HG03520 (cell line): ENCODE data around the gene CADM1.

ENCODE experiments used
- ATAC-seq: cut with Tn5 transposase; IDR thresholded peaks from one replicate; pipeline ENCODE4 v1.9.1; 2021; ENCODE audit warnings: mild to moderate bottlenecking, moderate library complexity; ENCODE audit not compliant: unreplicated experiment

The CADM1 gene

DNA sequence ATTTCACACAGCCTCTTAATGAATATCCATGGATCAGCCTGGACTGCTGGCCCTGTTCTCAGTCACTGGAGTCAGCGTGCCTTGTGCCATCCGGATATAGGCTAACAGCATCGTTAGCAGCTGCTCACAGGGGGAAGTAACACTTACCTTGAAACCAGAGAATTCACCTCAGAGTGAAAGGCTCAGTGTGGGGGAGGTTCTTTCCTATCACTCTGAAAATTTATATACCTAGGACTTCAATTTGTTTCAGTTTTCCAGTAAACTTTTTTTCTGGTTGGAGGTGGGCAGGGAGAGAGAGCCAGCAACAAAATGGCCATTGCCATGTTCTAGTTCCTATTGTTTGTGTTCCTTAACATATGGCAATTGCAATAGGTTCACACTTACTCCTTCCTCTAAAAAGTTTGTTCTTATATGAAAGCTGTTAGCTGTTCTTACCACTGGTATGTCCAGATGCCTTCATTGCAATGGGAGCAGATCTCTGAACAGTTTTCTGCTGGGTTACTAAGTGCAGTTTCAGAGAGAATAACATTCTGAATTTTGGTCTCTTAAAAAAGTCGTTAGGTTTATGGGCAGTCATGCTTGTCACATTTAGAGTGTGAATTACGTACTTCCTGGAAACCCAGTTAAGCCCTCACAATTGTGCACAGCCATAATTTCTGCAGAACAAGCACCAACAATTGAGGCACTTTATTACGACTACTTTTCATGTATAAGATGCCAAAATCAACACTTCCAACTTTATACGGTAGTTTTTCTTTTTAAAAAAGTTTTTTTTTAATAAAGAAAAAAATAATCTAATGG lies 247.6 kb downstream of the CADM1 start:
- ATAC-seq = peak; percentile 92

DNA sequence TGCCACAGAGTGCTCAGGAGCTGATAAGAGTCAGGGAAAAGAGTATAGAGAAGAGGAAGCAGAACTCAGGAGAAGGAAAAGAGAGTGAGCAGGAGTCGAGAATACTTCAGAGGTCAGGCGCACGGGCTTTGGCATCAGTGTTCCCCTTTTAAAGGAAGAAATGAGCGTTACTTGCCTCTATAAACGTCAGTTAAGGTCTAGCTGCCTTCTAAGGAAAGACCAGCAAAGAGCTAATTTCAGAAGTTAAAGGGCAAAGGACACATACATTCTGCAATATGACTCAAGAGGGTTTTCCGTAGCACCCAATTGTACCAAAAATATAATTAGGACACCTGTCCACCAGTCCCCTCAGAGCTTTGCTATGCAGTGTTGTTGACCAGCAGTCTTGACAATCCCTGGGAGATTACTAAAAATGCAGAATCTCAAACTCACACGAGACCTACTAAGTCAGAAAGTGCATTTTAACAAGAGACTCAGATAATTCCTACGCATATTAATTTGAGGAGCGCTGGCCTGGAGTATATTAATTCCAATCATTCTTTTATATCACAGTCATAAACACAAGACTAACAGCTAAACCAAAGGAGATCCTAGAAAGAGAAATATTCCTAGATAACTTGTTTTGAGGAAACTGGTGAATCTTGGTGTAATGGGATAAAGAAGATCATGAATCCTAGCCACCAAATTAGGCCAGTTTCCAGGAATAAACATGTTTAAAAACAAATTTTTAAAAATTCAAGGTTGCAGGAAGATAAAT lies 249.0 kb downstream of the CADM1 start:
- ATAC-seq = no peak

DNA sequence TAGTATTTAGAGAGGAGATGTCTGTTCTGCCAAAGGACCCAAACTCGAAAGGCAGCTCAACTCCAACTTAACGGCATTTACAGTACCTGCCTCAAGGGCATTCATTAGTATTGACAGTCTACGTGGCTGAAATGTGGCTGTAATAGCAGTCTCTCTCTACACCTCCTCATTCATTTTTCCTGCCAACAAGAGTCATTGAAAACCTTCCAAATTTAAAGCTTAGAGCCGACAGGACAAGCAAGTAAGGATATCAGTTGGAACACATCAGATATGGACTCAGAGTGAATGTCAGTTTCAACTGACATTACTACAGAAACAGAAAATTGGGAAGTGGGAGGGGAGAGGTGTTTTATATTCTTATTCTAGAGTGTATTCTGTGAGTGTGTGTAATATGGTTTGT lies 253.1 kb downstream of the CADM1 start:
- no peak for ATAC-seq

DNA sequence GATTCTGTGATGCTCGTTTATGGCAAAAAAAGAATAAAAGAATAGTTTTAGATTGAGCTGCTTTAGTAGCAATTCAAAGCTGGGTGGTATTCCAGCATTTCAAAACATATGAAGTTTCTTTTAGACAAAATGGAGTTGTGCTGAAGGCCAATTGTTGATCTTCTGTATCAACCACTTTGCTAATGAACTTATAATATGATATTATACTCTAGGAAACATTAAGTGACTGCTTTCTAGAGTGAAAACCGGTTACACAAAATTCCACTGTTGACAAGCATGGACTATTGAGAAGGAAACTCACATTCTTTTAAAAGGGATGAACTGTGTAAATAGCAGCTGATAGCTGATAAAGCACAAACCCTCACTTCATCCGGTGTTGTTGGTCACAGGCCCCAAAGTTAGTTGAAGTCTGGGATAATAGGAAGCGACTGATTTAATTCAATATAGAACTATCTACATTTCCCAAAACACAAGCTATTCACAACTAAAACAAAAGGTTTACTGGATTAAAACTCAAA lies 255.1 kb downstream of the CADM1 start:
- no peak for ATAC-seq

DNA sequence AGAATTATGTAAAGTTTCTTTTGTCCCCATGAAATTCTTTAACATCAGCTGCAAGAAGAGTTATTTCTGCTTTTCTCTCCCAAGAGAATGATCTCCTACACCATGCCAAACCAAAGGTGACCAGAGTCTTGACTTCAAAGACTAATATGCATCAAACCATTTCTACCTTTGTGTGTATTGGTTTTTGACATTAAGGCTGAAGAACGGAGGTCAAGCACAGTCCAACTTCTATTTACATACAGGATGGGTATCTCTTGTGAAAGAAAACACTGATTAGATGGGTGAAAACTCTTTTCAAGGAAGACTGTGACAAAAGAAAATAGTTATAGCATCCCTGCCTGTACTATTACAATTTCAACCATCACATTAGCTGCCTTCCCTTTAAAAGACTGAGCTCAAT lies 256.3 kb downstream of the CADM1 start:
- ATAC-seq = no peak

DNA sequence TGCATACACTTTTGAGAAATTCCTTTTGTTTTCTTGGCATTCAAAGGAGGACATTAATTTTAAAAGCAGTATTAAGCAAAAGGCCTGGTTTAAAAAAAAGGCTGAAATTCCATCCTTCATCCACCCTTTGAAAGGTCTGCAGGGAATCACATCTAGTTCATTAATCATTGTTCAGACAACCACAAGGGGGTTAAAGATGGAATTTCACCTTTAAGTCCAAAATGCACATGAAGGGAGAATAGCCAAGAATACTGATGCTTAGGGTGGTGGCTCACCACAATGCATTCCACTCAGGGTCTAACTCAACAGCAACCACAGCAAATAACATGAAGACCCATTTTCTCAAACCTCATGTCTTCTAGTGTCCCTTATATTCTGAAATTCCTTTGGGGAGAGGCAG lies 256.9 kb downstream of the CADM1 start:
- no peak for ATAC-seq

DNA sequence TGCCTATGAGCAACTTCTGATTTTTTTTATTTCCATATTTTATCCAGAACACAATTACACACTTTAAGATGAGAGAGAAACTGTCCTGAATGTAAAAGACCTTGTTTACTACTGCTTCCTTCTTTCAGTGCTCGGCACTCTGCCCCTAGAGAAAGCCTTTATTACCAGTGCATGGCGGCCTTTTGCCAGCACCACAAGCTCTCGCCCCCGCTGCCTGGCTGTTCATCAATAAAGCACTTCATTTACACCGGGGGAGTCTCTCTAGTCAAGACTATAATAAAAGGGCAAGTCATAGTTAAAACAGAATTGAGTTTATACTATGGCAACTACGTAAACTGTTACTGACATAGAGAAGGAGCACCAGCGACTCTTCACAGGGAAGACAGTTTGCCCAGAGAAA lies 259.5 kb downstream of the CADM1 start:
- no peak for ATAC-seq

DNA sequence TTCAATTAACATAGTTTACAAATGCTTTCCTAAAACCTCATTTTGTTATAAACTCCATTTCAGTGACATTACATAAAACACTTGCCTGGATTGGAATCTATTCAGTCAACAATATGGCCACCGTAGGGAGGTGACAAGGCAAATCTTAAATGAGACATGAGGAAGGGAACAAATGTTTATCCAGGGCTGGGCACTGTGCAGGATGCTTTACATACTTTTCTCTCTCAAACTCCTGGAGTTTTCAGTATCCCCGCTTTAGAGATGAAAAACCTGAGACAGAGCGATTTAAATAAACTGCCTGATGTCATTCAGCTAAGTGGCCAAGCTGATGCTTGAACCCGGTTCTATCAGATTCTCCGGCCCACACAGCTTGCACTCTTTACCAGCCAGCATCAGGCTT lies 259.9 kb downstream of the CADM1 start:
- ATAC-seq = no peak

DNA sequence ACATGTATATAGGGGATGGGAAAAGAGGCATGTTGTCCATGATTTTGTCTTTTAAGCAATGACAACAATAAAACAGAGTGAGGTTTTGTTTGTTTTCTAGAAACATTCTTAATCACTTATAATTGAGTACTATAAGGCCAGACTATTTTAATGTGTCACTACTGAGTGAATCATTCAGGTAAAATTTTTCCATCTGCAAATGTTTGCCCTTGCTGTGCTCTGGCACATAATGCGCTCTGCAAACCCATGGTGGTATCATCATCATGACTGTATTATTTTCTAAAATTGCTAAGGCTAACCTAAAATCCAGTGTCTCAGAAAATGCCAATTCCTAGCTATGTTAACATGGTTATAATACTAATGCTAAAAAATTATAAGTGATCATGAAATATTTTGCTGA lies 261.2 kb downstream of the CADM1 start:
- ATAC-seq = no peak

DNA sequence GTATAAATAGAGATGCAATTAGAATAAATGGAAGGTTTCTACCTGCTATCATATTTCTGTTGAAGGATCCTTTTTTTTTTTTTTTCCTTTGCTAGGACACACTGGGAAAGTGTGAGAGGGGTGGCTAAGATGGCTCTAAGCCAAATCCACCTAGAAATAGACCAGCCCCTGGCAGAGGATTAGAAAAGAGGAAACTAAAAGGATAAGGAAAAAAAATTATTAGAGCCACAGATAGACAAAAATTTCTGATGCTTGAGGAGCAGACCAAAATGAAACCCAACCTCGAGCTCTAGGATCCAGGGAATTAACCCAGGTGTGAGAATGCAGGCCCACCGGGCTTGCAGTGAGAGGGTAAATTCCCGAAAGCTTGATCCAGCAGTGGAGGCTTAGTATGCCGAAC lies 262.3 kb downstream of the CADM1 start:
- ATAC-seq = no peak

DNA sequence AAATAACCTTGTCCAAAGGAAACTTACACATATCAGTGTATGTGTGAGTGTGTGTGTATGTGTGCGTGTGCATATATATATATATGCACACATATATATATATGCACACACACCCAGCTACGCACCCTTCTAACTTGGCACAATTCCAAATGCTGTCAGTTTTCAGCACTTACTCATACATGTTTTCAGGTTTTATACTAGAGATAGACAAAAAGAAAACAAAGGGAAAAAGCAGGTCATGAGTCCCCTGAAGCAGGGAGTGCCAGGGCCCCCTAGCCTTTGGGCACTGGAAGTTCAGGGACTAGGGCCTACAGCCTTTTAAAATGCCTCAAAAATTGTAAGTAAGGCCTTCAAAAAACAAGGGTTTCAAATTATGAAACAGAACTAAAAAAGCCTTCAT lies 265.4 kb downstream of the CADM1 start:
- ATAC-seq = no peak

DNA sequence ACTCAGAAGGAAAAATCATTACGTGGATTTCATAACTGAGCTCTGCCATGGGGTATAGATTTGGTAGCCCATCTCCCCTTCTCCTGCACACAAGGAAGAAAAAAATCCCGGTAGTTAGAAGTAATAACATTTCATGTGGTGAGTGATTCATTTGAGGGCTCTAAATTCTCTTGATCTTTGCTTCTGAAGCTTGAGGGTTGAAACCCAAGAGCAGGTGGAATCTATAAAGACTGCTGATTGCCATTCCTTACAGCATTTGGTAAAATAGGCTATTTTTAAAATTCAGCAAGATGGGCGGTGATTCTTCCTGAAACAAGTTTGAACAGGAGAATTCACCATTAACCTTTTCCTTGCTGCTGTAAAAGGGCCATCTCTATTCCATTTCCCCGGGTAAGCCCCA lies 266.1 kb downstream of the CADM1 start:
- no peak for ATAC-seq

DNA sequence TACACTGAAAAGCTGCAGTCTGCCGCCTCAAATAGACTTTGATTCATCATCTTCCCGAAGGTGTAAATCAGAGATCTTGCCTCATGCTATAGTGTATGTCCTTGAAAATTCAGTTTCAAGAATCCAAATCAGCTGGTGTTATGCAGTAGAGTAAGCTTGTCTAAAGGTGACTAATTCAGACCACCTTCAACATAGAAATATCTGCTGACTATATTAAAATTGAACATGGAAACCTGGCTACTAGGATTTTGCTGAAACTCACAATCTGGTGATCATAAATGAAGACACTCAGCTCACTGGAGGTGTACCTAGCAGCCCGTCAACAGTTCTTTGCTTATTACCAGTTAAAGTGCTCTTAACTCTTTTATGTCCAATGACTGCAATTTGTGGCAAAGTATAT lies 266.6 kb downstream of the CADM1 start:
- no peak for ATAC-seq

DNA sequence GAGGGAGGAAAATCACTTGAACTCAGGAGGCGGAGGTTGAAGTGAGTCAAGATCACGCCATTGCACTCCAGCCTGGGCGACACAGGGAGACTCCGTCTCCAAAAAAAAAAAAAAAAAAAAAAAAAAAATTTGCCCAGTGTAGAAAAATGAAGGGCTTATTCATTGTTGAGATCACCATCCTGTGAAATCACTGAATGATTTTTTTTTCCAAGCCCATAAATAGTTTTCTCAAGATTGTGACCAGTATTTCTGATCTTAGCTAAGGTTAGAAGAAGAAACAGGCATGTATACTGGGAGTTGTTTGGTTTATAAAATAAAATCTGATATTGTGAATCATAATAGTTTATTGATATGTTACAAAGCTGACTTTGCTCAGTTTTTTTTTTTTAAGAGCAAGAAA lies 269.4 kb downstream of the CADM1 start:
- no peak for ATAC-seq

DNA sequence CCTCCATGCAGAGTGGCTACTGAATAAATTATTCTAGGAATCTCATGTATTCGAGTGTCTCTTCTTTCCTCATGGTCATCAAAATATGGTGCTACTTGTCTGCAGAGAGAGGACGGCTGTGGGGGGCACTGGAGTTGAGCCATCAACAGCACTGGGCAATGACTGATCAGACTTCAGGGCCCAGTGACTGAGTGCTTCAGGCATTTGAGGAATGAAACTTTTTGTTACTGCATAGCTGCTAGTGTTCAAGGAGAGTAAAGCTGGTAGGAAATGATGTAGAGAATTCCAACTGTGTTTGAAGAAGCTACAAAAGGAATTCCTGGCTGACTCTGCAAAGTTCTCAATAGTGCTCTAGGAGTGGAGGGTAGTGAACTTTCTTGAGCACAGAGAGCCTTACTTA lies 277.7 kb downstream of the CADM1 start:
- ATAC-seq = no peak

DNA sequence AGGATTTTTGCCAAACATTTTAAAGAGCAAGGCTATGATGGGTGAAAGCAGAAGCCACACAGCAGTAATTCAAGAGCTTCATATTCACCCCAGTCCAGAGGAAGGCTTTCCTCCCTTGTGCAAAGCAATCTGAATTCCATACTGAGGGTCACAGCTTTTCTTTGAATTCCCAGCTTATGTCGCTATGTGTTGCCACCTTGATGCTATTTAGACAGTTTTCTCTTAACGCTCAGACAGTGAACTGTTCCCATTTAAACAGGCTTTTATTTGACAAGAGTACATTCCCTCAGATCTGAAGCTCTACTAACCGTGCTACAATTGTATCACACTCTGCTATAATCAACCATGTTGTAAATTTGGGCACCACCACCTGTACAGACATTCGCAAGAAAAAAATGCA lies 279.7 kb downstream of the CADM1 start:
- ATAC-seq = no peak

DNA sequence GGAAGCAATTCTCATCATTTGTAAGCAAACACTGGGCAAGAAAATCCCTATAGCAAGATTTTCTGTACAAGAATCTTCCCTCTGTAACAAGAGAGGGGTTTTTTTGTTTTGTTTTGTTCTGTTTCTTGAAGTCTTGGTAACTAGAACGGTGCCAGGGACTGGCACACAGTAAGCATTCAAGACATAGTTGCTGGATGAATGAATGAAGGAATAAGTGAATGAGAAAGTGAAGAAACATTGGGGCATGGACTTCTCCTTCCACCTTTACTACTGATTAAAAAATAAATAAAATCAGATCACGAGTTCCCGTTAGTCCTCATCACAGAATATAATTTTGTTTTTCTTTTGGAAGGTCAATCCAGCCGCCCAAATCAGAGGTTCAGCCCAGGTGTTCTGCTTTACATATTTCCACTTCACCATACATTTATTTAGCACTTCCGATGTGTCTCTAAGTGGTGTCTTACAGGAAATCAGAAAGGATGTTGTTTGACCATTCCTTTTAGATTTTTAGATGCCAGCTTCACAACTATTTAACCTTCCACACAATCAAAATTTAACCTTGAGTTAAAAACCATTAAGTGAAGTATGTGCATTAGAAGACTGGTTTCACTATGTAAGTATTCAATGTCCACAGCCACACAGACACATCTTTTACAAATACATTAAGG lies 281.2 kb downstream of the CADM1 start:
- peak; percentile 45 for ATAC-seq

DNA sequence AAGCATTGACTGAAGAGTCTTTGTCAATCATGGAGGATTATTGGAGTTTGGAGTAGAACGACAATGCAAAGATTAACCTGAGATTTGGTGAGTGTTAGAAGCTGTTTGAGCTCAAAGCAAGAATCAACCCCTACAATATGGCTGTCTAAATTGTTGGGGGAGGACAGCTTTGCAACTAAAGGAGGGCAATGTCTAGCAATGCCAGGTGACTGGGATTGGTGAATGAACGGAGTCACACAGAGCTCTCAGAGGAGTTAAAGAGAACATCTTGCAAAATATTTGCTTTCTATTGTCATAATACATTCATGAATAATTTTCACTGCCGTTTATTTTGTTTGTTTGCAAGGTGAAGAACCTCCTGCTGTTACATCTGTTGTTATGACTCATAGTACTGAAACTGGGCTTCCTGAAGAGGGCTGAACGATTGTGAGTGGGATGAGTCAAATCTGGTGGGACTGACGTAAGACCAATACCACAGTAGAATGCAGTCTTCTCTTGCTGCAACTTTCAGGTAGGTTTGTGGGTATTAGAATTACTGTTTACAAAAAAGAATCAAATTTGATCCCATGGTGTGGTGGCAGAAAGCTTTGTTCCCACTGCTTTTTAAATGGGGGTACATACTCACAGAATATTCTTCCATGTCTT lies 281.9 kb downstream of the CADM1 start:
- ATAC-seq = peak; percentile 93

DNA sequence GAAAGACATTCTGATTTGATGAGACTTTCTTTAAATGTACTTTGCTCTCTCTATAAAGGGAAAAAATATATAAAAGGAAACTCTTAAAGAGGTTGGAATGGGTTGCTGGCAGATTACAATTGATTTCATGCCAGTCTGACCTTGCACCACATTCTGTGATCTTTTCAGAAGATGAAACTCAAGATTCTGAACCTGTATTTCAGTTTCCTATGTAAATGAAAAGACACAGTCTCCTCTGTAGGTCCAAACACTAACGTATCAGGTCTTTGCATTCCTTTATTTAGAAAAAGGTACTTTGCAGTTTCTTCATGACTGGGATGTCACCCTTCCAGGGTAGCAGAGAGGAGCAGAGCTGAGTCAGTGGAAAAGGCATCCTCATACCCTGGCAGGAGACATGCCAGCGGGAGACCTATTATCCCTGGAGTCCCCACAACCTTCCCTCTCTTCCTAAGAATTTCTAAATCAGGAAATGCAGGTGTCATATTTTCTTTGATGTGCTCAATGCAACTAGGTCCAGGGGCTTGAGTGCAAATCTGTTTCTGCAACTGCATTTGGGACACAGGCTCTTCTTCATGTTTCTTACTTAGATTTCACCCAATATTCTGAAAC lies 282.6 kb downstream of the CADM1 start:
- ATAC-seq = peak; percentile 38

DNA sequence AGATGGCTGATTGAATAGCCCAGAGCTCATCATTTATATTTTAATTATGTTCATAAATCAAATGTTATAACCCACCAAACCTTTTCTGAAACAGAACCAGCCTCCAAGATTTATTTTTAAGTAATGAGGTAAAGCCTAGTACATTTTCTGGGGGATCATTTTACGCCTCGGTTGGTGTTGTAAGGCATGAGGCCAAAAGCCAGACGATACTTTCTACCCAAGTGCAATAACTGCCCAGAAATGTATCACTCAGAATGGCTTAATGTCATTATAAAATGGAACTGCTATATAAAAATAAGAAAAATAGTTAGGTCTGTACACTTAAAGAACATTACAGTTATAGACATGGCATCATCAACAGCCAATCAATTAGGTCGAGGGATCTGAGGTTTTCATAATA lies 283.3 kb downstream of the CADM1 start:
- ATAC-seq = no peak

DNA sequence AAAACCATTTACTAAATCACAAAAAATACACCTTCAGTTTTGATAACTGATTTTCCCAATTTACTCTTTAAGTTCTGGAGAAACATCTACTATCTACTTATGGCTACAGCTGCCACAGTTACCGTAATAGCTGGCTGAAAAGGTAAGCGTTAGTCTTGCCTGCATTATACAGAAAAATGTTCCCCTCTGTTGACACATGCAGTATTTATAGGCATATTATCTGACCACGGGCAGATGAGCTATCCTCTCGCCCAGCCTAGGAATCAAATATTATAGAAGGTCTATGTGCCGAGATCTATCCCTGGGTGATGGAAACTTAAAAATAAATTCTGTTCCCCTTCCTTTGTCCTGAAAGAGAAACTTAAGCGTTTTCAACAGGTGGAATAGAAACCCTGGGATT lies 283.8 kb downstream of the CADM1 start:
- no peak for ATAC-seq
